GM21390 (cell line): ENCODE data around the gene GRK4.
"Not testable (repeated sequence)": the region's sequence is repeated elsewhere in the genome, so short reads cannot be mapped to it uniquely, and the experiment has no call there.

ENCODE experiments used
- ATAC-seq: cut with Tn5 transposase; IDR thresholded peaks from one replicate; pipeline ENCODE4 v1.9.1; 2021; ENCODE audit not compliant: unreplicated experiment

GRK4 gene

GRCh38 chr4:2941138-2942036 lies 22.0 kb upstream of the GRK4 start:
- ATAC-seq, result no peak

- no peak for ATAC-seq
These were observed 21.3 kb upstream of the GRK4 start for GRCh38 chr4:2942037-2942531.

GRCh38 chr4:2942532-2943363 lies 20.6 kb upstream of the GRK4 start:
- no peak for ATAC-seq

- no peak for ATAC-seq
These were observed 19.8 kb upstream of the GRK4 start for GRCh38 chr4:2943364-2944090.

- no peak for ATAC-seq
These were observed 19.3 kb upstream of the GRK4 start for GRCh38 chr4:2944091-2944482.

- ATAC-seq, result no peak
These were observed 18.5 kb upstream of the GRK4 start for GRCh38 chr4:2944586-2945526.

- ATAC-seq, result not testable (repeated sequence)
These were observed 17.5 kb upstream of the GRK4 start for GRCh38 chr4:2945619-2946604.

GRCh38 chr4:2946812-2947600 lies 16.4 kb upstream of the GRK4 start:
- no peak for ATAC-seq

- ATAC-seq, result no peak
These were observed 15.4 kb upstream of the GRK4 start for GRCh38 chr4:2947926-2948325.

- no peak for ATAC-seq
These were observed 14.2 kb upstream of the GRK4 start for GRCh38 chr4:2948895-2949781.

- ATAC-seq, result no peak
These were observed 13.6 kb upstream of the GRK4 start for GRCh38 chr4:2949782-2950125.

GRCh38 chr4:2950221-2950989 lies 13.0 kb upstream of the GRK4 start:
- no peak for ATAC-seq

- no peak for ATAC-seq
These were observed 9.9 kb upstream of the GRK4 start for GRCh38 chr4:2953496-2953895.

- ATAC-seq, result no peak
These were observed 8.8 kb upstream of the GRK4 start for GRCh38 chr4:2954358-2955185.

- not testable (repeated sequence) for ATAC-seq
These were observed 8.0 kb upstream of the GRK4 start for GRCh38 chr4:2955186-2956044.
